HCT116 (cell line): ENCODE results near the gene ALDH1L2. TPM values are rescaled to one million over a fixed set of nuclear protein-coding genes. Genes with fewer than 3 reads are reported as not detected.

Source experiments
- ATAC-seq: fragments of 200-7000 bp; cut with Tn5 transposase; 2 replicates; pipeline ENCODE4 v1.9.1; 2020; ENCODE audit warnings: mild to moderate bottlenecking, moderate library complexity
- BruUV-seq: library from RNA; stranded (reverse); fragments of 400-500 nt; replicated peaks from 2 replicates; lab custom pipeline; 2021; lab: Mats Ljungman, UMichigan
- CTCF ChIA-PET: fragments of 300-600 bp; sonication (Branson Sonifier 250); formaldehyde crosslinking; loops from one replicate; lab custom pipeline; 2021; ENCODE audit warnings: antibody characterized with exemption; lab: Charles Lee
- POLR2A ChIA-PET: fragments of 300-600, 350-600 bp; sonication (Branson Sonifier 250); formaldehyde crosslinking; loops from one replicate; lab custom pipeline; 2021; ENCODE audit warnings: antibody characterized with exemption; lab: Charles Lee
- RAD21 ChIA-PET, 2 experiments: fragments of 300-600 bp; sonication (Branson Sonifier 250); formaldehyde crosslinking; loops; one replicate each; lab custom pipeline; 2023; ENCODE audit warnings: low total read pairs in 2 of 2; ENCODE audit not compliant: uncharacterized antibody in 2 of 2, unreplicated experiment in 2 of 2, low non-redundant PET in 1 of 2; lab: Charles Lee
- DNase-seq: peaks from one replicate; pipeline ENCODE4 v3.0.0-alpha.2; 2010; ENCODE audit warnings: low read depth, low spot score
- H2AFZ ChIP-seq: fragments of 200-600 bp; shearing (Covaris generic), sonication (generic); 2 replicates; pipeline ENCODE4 v1.6.1; 2017; ENCODE audit warnings: low read depth, mixed run types, mixed read lengths, antibody characterized with exemption, low read length; ENCODE audit not compliant: poor library complexity, severe bottlenecking
- H3K27ac ChIP-seq: 2 replicates; pipeline ENCODE4 v1.5.1; 2012; ENCODE audit warnings: low read depth, low read length
- H3K27me3 ChIP-seq: fragments of 200-600 bp; sonication (generic); 2 replicates; pipeline ENCODE4 v1.6.1; 2016; ENCODE audit warnings: mixed run types, low read length, mixed read lengths; ENCODE audit not compliant: insufficient read depth
- H3K36me3 ChIP-seq, 2 experiments: fragments of 200-500 bp in 1 of 2; fragments of 200-600 bp in 1 of 2; sonication (Bioruptor generic) in 1 of 2; sonication (generic) in 1 of 2; 2 replicates each; pipeline versions ENCODE4 v1.5.1 to v1.6.1; 2014 to 2016; ENCODE audit warnings: low read length in 2 of 2, inconsistent platforms in 1 of 2, mixed read lengths in 1 of 2, mixed run types in 1 of 2; ENCODE audit not compliant: insufficient read depth in 2 of 2, control insufficient read depth in 1 of 2
- H3K4me1 ChIP-seq, 2 experiments: fragments of 200-600 bp in 1 of 2; sonication (generic) in 1 of 2; 2 replicates each; pipeline versions ENCODE4 v1.5.1 to v1.6.1; 2012 to 2017; ENCODE audit warnings: low read length in 2 of 2, inconsistent platforms in 1 of 2, mild to moderate bottlenecking in 1 of 2, mixed read lengths in 1 of 2, mixed run types in 1 of 2, moderate library complexity in 1 of 2; ENCODE audit not compliant: insufficient read depth in 2 of 2, control insufficient read depth in 1 of 2
- H3K4me2 ChIP-seq: fragments of 200-600 bp; sonication (generic); 2 replicates; pipeline ENCODE4 v1.6.1; 2017; ENCODE audit warnings: mixed run types, low read length, mixed read lengths
- H3K4me3 ChIP-seq, 2 experiments: fragments of 200-600 bp in 1 of 2; sonication (generic) in 1 of 2; replicated peaks in 1 of 2; 2 replicates each; pipeline ENCODE4 v1.5.1; 2011 to 2016; ENCODE audit warnings: low read length in 2 of 2, control low read depth in 1 of 2, low read depth in 1 of 2, mild to moderate bottlenecking in 1 of 2, mixed read lengths in 1 of 2, mixed run types in 1 of 2
- H3K79me2 ChIP-seq: fragments of 200-600 bp; sonication (generic); 2 replicates; pipeline ENCODE4 v1.6.1; 2017; ENCODE audit warnings: mild to moderate bottlenecking, mixed run types, low read length, moderate library complexity, mixed read lengths; ENCODE audit not compliant: insufficient read depth
- H3K9ac ChIP-seq: fragments of 200-600 bp; sonication (generic); 2 replicates; pipeline ENCODE4 v1.6.1; 2016; ENCODE audit warnings: low read length, mixed read lengths
- H3K9me2 ChIP-seq: fragments of 200-600 bp; sonication (generic), shearing (Covaris generic); 2 replicates; pipeline ENCODE4 v1.6.1; 2017; ENCODE audit warnings: mixed run types, mild to moderate bottlenecking, moderate library complexity; ENCODE audit not compliant: insufficient read depth
- H3K9me3 ChIP-seq, 2 experiments: fragments of 200-500 bp in 1 of 2; fragments of 200-600 bp in 1 of 2; sonication (Bioruptor generic) in 1 of 2; sonication (generic) in 1 of 2; 2 replicates each; pipeline ENCODE4 v1.6.1; 2014 to 2017; ENCODE audit warnings: low read length in 2 of 2, mixed read lengths in 2 of 2, inconsistent platforms in 1 of 2, low read depth in 1 of 2, mild to moderate bottlenecking in 1 of 2, mixed run types in 1 of 2, moderate library complexity in 1 of 2; ENCODE audit not compliant: control insufficient read depth in 1 of 2, insufficient read depth in 1 of 2
- H4K20me1 ChIP-seq: fragments of 200-600 bp; sonication (generic), shearing (Covaris generic); 2 replicates; pipeline ENCODE4 v1.6.1; 2017; ENCODE audit warnings: mixed run types, mild to moderate bottlenecking, moderate library complexity; ENCODE audit not compliant: insufficient read depth
- CBX3 ChIP-seq: IDR thresholded peaks from 2 replicates; pipeline ENCODE4 v1.6.1; 2012; ENCODE audit warnings: low read depth
- RAD21 ChIP-seq: IDR thresholded peaks from 2 replicates; pipeline ENCODE4 v1.6.1; 2012; ENCODE audit warnings: low read depth, mild to moderate bottlenecking
- SP1 ChIP-seq: IDR thresholded peaks from 2 replicates; pipeline ENCODE4 v1.6.1; 2012; ENCODE audit warnings: low read depth
- TCF7L2 ChIP-seq: IDR thresholded peaks from 2 replicates; pipeline ENCODE4 v1.7.0; 2011; ENCODE audit warnings: borderline replicate concordance, inconsistent platforms; ENCODE audit not compliant: insufficient read depth, insufficient read length; ENCODE audit errors: extremely low read depth
- ZFX ChIP-seq: fragments of 450-650 bp; IDR thresholded peaks from 2 replicates; pipeline ENCODE4 v1.6.1; 2017
- ZNF274 ChIP-seq: fragments of 200-500 bp; sonication (Bioruptor generic); IDR thresholded peaks from 2 replicates; pipeline ENCODE4 v1.6.1; 2014; ENCODE audit warnings: mild to moderate bottlenecking, low read depth, low read length, inconsistent platforms
- intact Hi-C: fragments of 100-400 bp; cut with micrococcal nuclease; formaldehyde crosslinking; loops from 2 replicates; pipeline ENCODE4 v1.10.0; 2022
- total RNA-seq: library from RNA; stranded (reverse); gene quantifications from one replicate; pipeline ENCODE4 v1.2.1, GENCODE V29; 2021; ENCODE audit not compliant: unreplicated experiment
- TF ChIP-seq, protein P1 (sequence below), 3 experiments: fragments of 200-600 bp in 1 of 3; sonication (generic) in 1 of 3; IDR thresholded peaks in 2 of 3; conservative IDR thresholded peaks in 1 of 3; 2 replicates each; pipeline ENCODE4 v1.5.1; 2012 to 2017; ENCODE audit warnings: low read depth in 2 of 3, low read length in 2 of 3, antibody characterized with exemption in 1 of 3, borderline replicate concordance in 1 of 3, control low read depth in 1 of 3, mild to moderate bottlenecking in 1 of 3, mixed read lengths in 1 of 3, mixed run types in 1 of 3, moderate library complexity in 1 of 3; ENCODE audit not compliant: insufficient read depth in 1 of 3

The ALDH1L2 gene
- total RNA-seq, 1 experiment from 2014 or later, result 1.5 TPM

DNA sequence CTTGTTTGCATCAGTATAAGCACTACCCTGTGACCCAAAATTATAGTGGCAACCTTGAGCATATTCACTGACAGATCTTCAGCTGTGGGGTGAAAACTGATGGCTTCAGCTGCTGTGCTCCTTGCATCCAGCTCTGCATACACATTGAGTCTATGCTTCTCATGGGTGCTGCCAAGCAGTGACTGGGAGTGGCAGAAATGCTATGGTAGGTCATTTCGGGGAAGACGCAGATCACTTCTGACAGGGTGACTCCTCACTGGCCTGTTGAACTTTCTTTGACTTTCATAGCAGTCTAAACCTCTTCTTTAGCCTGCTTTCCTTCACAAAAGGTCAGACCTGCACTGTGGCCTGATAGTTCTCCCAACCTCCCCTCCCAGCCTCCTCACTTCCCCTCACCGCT lies 5.6 kb upstream of the ALDH1L2 start:
- H3K79me2 ChIP-seq, result no peaks in the 10 kb centered on the region
- no peaks in the 10 kb centered on the region for H3K9me2 ChIP-seq
- TF ChIP-seq SP1 (no peak), ZFX (no peak), ZNF274 (no peak), TCF7L2 (no peak), CBX3 (no peak)
- TF ChIP-seq, protein P1, sequence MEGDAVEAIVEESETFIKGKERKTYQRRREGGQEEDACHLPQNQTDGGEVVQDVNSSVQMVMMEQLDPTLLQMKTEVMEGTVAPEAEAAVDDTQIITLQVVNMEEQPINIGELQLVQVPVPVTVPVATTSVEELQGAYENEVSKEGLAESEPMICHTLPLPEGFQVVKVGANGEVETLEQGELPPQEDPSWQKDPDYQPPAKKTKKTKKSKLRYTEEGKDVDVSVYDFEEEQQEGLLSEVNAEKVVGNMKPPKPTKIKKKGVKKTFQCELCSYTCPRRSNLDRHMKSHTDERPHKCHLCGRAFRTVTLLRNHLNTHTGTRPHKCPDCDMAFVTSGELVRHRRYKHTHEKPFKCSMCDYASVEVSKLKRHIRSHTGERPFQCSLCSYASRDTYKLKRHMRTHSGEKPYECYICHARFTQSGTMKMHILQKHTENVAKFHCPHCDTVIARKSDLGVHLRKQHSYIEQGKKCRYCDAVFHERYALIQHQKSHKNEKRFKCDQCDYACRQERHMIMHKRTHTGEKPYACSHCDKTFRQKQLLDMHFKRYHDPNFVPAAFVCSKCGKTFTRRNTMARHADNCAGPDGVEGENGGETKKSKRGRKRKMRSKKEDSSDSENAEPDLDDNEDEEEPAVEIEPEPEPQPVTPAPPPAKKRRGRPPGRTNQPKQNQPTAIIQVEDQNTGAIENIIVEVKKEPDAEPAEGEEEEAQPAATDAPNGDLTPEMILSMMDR (IDR thresholded peaks at IDR 0.05 in 2 of 3, conservative IDR thresholded peaks at IDR 0.05 in 1 of 3; ENCODE audit: borderline replicate concordance in 1 of 3, insufficient read depth in 1 of 3, low read depth in 2 of 3, low read length in 2 of 3), result no peak
- H3K4me2 ChIP-seq, result no peak overlapping the region
- H3K9ac ChIP-seq, result no peak overlapping the region
- H3K27ac ChIP-seq, result no peak overlapping the region
- no peak overlapping the region for H3K4me3 ChIP-seq
- no peak overlapping the region for H2AFZ ChIP-seq
- intact Hi-C loops, result no loop called here
- RAD21 ChIA-PET, result no interaction called here
- H3K36me3 ChIP-seq, result no peaks in the 10 kb centered on the region
- CTCF ChIA-PET, result no interaction called here
- peaks cover 0 to 4% of the 10 kb centered on the region in 2 experiments; a peak in 1 of 4 replicates for H3K9me3 ChIP-seq
- POLR2A ChIA-PET, result no interaction called here
- DNase-seq (no peak), ATAC-seq (no peak)
- no peaks in the 10 kb centered on the region for H4K20me1 ChIP-seq
- BruUV-seq, result no TSS peak
- H3K4me1 ChIP-seq, result peaks cover 0 to under 1% of the 10 kb centered on the region in 2 experiments; a peak in 1 of 4 replicates
- no peaks in the 10 kb centered on the region for H3K27me3 ChIP-seq

DNA sequence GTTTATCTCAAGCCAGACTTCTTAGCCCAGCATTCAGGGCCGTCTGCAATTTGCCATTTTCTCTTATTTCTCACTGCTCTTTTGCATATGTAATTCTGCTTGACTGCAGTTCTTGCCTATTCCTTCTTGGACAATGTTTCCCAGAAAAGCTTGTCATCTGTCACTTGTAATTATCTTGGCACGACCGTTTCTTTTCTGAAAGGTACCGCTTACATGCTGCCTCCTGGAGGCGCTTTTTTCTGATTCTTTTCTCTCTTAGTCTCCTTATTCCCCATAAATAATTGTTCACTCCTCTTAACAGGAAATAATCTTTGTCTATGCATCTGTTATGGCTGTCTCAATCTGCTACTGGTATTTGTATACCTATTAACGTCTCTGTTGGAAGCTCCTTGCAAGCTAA lies 1.2 kb upstream of the ALDH1L2 start:
- H3K4me3 ChIP-seq, result no peak overlapping the region
- ChIA-PET POLR2A (no interaction called here), CTCF (no interaction called here)
- no peak overlapping the region for H3K4me2 ChIP-seq
- no peaks in the 10 kb centered on the region for H3K27me3 ChIP-seq
- ATAC-seq (no peak), DNase-seq (no peak)
- no peak overlapping the region for H3K9ac ChIP-seq
- no TSS peak for BruUV-seq
- H3K9me2 ChIP-seq, result no peaks in the 10 kb centered on the region
- no peaks in the 10 kb centered on the region for H4K20me1 ChIP-seq
- TF ChIP-seq ZFX, result no peak
- no peak for TF ChIP-seq RAD21
- TF ChIP-seq, protein P1 (IDR thresholded peaks at IDR 0.05 in 2 of 3, conservative IDR thresholded peaks at IDR 0.05 in 1 of 3; ENCODE audit: borderline replicate concordance in 1 of 3, insufficient read depth in 1 of 3, low read depth in 2 of 3, low read length in 2 of 3), result peak in 1 of 3 experiments; percentile 19; a peak in 2 of 6 replicates
- TF ChIP-seq CBX3, result no peak
- TF ChIP-seq, all 23 proteins: peak for 1
- Histone ChIP-seq H3K27ac (no peak overlapping the region), H2AFZ (no peak overlapping the region), H3K79me2 (no peaks in the 10 kb centered on the region), H3K36me3 (no peaks in the 10 kb centered on the region), H3K4me1 (peaks cover 5 to 13% of the 10 kb centered on the region in 2 experiments; a peak in 2 of 4 replicates), H3K9me3 (no peaks in the 10 kb centered on the region)
- RAD21 ChIA-PET, result no interaction called here
- intact Hi-C loops, result no loop called here
